MM.1S (cell line): ENCODE results near the gene BTBD9.

Source experiments
- EZH2phosphoT487 ChIP-seq: fragments of 300-600 bp; sonication (generic); IDR thresholded peaks from 2 replicates; pipeline ENCODE4 v1.6.1; 2018; ENCODE audit warnings: antibody characterized with exemption, low read length
- TF ChIP-seq, protein P1 (sequence below): fragments of 300-600 bp; sonication (generic); IDR thresholded peaks from 2 replicates; pipeline ENCODE4 v1.5.1; 2016; ENCODE audit warnings: antibody characterized with exemption, low read length, mixed read lengths

GRCh38 chr6:38225766-38226165, 414.0 kb downstream of the BTBD9 start:
- TF ChIP-seq, protein P1, sequence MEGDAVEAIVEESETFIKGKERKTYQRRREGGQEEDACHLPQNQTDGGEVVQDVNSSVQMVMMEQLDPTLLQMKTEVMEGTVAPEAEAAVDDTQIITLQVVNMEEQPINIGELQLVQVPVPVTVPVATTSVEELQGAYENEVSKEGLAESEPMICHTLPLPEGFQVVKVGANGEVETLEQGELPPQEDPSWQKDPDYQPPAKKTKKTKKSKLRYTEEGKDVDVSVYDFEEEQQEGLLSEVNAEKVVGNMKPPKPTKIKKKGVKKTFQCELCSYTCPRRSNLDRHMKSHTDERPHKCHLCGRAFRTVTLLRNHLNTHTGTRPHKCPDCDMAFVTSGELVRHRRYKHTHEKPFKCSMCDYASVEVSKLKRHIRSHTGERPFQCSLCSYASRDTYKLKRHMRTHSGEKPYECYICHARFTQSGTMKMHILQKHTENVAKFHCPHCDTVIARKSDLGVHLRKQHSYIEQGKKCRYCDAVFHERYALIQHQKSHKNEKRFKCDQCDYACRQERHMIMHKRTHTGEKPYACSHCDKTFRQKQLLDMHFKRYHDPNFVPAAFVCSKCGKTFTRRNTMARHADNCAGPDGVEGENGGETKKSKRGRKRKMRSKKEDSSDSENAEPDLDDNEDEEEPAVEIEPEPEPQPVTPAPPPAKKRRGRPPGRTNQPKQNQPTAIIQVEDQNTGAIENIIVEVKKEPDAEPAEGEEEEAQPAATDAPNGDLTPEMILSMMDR: no peak
- no peak for TF ChIP-seq EZH2phosphoT487
